AG10803 (cell line): ENCODE results near the gene GAB2.

ENCODE experiments used
- DNase-seq: peaks from one replicate; pipeline ENCODE4 v3.0.0; 2010; ENCODE audit warnings: low read depth
- H3K4me3 ChIP-seq: 2 replicates; pipeline ENCODE4 v1.5.1; 2011; ENCODE audit warnings: mild to moderate bottlenecking, low read length, control low read depth
- TF ChIP-seq, protein P1 (sequence below): conservative IDR thresholded peaks from 2 replicates; pipeline ENCODE4 v1.5.1; 2011; ENCODE audit warnings: mild to moderate bottlenecking, low read length, control low read depth, inconsistent platforms

GAB2 gene

DNA sequence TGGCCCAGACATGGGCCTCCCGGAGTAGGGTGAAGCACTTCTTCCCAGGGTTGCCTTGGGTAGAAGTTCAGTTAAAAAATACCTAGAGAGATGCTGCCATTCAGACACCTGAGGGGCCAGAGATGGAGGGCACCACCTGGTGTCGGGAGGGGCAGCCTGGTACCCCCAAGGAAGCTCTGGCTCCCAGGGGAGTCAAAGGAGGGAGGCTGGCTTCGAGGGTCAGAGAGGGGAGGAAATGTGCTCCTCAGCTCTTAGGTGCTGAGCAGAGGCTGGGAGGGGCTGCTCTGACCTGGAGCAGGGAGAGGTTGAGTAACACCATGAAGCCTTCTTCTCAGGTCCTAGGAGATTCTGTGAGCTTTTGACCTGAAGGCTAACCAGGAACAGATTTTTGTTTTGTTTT, 227.8 kb downstream of the GAB2 start:
- peak overlapping the region; percentile 95 for H3K4me3 ChIP-seq
- DNase-seq = no peak
- TF ChIP-seq, protein P1, sequence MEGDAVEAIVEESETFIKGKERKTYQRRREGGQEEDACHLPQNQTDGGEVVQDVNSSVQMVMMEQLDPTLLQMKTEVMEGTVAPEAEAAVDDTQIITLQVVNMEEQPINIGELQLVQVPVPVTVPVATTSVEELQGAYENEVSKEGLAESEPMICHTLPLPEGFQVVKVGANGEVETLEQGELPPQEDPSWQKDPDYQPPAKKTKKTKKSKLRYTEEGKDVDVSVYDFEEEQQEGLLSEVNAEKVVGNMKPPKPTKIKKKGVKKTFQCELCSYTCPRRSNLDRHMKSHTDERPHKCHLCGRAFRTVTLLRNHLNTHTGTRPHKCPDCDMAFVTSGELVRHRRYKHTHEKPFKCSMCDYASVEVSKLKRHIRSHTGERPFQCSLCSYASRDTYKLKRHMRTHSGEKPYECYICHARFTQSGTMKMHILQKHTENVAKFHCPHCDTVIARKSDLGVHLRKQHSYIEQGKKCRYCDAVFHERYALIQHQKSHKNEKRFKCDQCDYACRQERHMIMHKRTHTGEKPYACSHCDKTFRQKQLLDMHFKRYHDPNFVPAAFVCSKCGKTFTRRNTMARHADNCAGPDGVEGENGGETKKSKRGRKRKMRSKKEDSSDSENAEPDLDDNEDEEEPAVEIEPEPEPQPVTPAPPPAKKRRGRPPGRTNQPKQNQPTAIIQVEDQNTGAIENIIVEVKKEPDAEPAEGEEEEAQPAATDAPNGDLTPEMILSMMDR = no peak

DNA sequence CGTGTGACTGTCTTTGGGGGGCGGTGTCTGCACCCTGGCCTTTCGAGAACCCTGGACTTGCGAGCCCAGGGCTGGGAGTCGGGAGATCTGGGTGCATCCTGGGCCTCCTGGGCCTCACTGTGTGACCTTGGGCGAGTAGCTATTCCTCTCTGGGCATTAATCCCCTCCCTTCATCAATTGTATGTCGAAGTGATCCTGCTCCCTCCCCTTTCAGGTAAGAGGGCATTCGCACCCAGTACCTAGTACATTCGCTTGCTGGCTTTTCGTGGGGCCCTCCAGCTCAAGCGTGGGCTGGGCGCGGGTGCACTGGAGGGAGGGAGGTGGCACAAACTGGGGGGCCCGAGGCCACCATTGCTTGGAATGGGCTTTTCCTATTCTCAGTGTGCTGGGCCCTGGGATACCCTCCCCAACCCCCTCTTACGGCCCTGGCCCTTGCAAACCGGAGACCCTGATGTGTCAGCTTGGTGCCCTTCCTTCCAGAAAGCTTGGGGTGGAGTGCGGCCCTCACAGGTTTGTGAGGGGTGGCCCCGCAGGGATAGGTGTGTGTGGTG, 228.4 kb downstream of the GAB2 start:
- DNase-seq = no peak
- TF ChIP-seq, protein P1 = no peak
- peak overlapping the region; percentile 95 for H3K4me3 ChIP-seq

GRCh38 chr11:78188286-78189173, 229.1 kb downstream of the GAB2 start, which contains the start of the genes KCTD21 and USP35:
Gene KCTD21 (minus strand): TSS chr11:78188626. CDS start chr11:78174554, 14,072 bp downstream.
Gene USP35 (plus strand): TSS chr11:78188919. CDS start chr11:78196246, 7,327 bp downstream.
- peak; percentile 95 for DNase-seq
- TF ChIP-seq, protein P1 = no peak
- peak within 1 kb of the TSS; percentile 95 for H3K4me3 ChIP-seq

DNA sequence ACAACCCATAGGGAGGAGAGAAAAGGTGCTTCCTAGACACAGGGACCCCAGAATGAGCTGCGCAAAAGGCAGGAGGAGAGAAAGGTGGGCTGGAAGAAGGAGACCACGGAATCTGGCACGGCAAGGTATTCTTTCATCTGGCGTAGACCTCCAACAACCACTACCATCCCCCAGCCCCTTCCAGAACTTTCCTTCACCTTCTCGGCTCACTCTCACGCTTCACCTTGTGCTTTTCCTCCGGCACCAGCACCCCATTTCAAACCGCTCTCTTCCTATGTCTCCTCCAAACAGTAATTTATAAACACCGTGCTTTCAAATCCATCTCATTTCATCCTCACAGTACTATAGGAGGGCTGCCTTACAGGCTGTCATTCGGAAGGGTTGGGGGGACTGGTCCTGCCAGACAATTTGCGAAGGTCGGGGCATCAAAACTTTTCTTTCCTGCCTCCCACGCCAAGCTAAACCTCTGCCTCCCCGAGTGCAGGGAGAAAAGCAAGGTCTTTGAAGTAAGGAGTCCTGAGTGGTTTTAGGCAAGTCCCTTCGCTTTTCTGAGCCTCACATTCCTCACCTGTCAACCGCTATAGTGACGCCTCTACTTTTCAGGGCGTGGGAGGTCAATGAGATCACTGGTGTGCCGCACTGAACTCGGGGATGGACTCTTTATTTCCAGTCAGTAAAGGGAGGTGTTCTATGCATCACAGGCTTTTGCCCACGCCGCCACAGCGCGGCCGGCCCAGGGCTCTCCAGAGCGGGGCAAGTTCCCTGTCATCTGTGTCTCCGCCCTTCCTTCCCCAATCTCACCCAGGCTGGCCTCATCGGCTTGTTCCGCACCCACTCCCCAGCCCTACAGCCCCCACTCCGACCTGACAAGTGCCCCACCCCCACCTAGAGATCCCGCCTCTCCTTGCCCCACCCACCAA, 230.0 kb downstream of the GAB2 start:
- H3K4me3 ChIP-seq = peak overlapping the region; percentile 95
- DNase-seq = no peak
- TF ChIP-seq, protein P1 = no peak

DNA sequence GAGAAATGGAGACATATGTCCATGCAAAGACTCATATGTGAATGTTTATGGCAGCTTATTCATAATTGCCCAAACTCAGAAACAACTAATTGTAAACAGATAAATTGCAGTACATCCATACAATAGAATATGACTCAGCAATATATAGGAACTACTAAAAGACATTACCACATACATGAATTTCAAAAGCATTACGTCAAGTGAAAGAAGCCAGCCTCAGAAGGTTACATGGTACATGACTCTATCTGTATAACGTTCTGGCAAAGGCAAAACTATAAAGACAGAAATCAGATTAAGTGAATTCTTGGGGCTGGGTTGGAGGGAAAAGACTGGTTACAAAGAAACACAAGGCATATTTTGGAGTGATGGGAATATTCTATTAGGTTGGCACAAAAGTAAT, 236.4 kb downstream of the GAB2 start:
- no peak overlapping the region for H3K4me3 ChIP-seq
- no peak for DNase-seq
- TF ChIP-seq, protein P1 = no peak

DNA sequence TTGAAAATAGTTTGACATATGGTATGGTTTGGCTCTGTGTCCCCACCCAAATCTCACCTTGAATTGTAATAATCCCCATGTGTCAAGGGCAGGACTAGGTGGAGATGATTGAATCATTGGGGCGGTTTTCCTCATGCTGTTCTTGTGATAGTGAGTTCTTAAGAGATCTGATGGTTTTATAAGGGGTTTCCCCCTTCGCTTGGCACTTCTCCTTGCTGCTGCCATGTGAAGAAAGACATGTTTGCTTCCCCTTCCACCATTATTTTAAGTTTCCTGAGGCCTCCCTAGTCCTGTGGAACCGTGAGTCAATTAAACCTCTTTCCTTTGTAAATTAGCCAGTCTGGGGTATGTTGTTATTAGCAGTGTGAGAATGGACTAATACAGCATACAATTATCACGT, 236.9 kb downstream of the GAB2 start:
- TF ChIP-seq, protein P1 = no peak
- H3K4me3 ChIP-seq = no peak overlapping the region
- DNase-seq = no peak
